GM12878 (cell line): ENCODE data around the gene IGIP. TPM values are rescaled to one million over a fixed set of nuclear protein-coding genes. Genes with fewer than 3 reads are reported as not detected.
A peak's percentile ranks its signal among the peaks of the same experiment; 100 is the strongest.

Experiments
- BACH1 ChIP-seq: fragments of 450-650 bp; IDR thresholded peaks from 2 replicates; pipeline ENCODE4 v1.6.1; 2017; ENCODE audit warnings: mild to moderate bottlenecking, borderline replicate concordance
- BCLAF1 ChIP-seq: fragments of 450-650 bp; IDR thresholded peaks from 2 replicates; pipeline ENCODE4 v1.6.1; 2017; ENCODE audit warnings: antibody characterized with exemption, mild to moderate bottlenecking, moderate library complexity
- CBX5 ChIP-seq: sonication (generic); IDR thresholded peaks from 2 replicates; pipeline ENCODE4 v1.6.1; 2016; ENCODE audit warnings: low read depth, moderate library complexity, mild to moderate bottlenecking, inconsistent platforms
- CHD2 ChIP-seq: IDR thresholded peaks from 2 replicates; pipeline ENCODE4 v1.6.1; 2011; ENCODE audit warnings: low read depth, low read length, improper control_type of control experiment, borderline replicate concordance
- CUX1 ChIP-seq: IDR thresholded peaks from 2 replicates; pipeline ENCODE4 v1.6.1; 2012; ENCODE audit warnings: improper control_type of control experiment, low read depth, low read length; ENCODE audit not compliant: insufficient replicate concordance
- FOXM1 ChIP-seq: IDR thresholded peaks from 2 replicates; pipeline ENCODE4 v1.6.1; 2012; ENCODE audit warnings: low read depth, mild to moderate bottlenecking, inconsistent platforms, low read length, moderate library complexity
- GABPA ChIP-seq: IDR thresholded peaks from 2 replicates; pipeline ENCODE4 v1.6.1; 2014; ENCODE audit warnings: antibody characterized with exemption, low read depth, mild to moderate bottlenecking, inconsistent platforms
- IRF4 ChIP-seq: IDR thresholded peaks from 2 replicates; pipeline ENCODE4 v1.6.1; 2011; ENCODE audit warnings: low read depth, low read length
- IRF5 ChIP-seq: fragments of 450-650 bp; IDR thresholded peaks from 2 replicates; pipeline ENCODE4 v1.6.1; 2017; ENCODE audit warnings: borderline replicate concordance
- PAX8 ChIP-seq: fragments of 450-650 bp; IDR thresholded peaks from 2 replicates; pipeline ENCODE4 v1.6.1; 2017; ENCODE audit warnings: mild to moderate bottlenecking, moderate library complexity
- POLR2A ChIP-seq: IDR thresholded peaks from 2 replicates; pipeline ENCODE4 v1.6.1; 2011; ENCODE audit warnings: low read depth, mild to moderate bottlenecking, low read length
- SKIL ChIP-seq: fragments of 450-650 bp; IDR thresholded peaks from 2 replicates; pipeline ENCODE4 v1.6.1; 2017; ENCODE audit warnings: mild to moderate bottlenecking, low read depth, inconsistent platforms; ENCODE audit not compliant: poor library complexity, severe bottlenecking
- SMARCA5 ChIP-seq: fragments of 450-650 bp; IDR thresholded peaks from 2 replicates; pipeline ENCODE4 v1.6.1; 2017; ENCODE audit warnings: mild to moderate bottlenecking
- TAF1 ChIP-seq: IDR thresholded peaks from 2 replicates; pipeline ENCODE4 v1.6.1; 2011; ENCODE audit warnings: mild to moderate bottlenecking, low read depth, low read length, borderline replicate concordance
- USF1 ChIP-seq: IDR thresholded peaks from 2 replicates; pipeline ENCODE4 v1.6.1; 2011; ENCODE audit warnings: borderline replicate concordance, low read depth, mild to moderate bottlenecking, moderate library complexity, mixed read lengths, low read length; ENCODE audit not compliant: insufficient read depth; ENCODE audit errors: extremely low read length
- YY1 ChIP-seq: IDR thresholded peaks from 2 replicates; pipeline ENCODE4 v1.6.1; 2011; ENCODE audit warnings: low read depth, mild to moderate bottlenecking, low read length
- ZNF217 ChIP-seq: fragments of 450-650 bp; IDR thresholded peaks from 2 replicates; pipeline ENCODE4 v1.6.1; 2017; ENCODE audit warnings: antibody characterized with exemption, mild to moderate bottlenecking
- ZNF384 ChIP-seq: IDR thresholded peaks from 2 replicates; pipeline ENCODE4 v1.6.1; 2012; ENCODE audit warnings: low read depth, mild to moderate bottlenecking, low read length, improper control_type of control experiment, borderline replicate concordance
- polyA plus RNA-seq, 11 experiments: library from polyadenylated mRNA; depleted of rRNA in 4 of 11; unstranded in 6 of 11; stranded (reverse) in 5 of 11; fragments of >200 nt; fragmentation: Nextera tagmentation in 4 of 11; fragmentation: Illumina TruSeq in 1 of 11; extraction: Ambion mirVana in 4 of 11; extraction: Trizol in 1 of 11; gene quantifications; 1 replicate in 1 of 11; 2 replicates in 10 of 11; pipeline versions ENCODE4 v1.2.1 to v1.2.3, GENCODE V29; 2011 to 2016; ENCODE audit warnings: inconsistent platforms in 2 of 11, missing spikeins in 2 of 11, low read depth in 1 of 11
- total RNA-seq, 4 experiments: library from RNA; depleted of rRNA in 3 of 4; stranded (reverse); fragments of >200 nt in 3 of 4; fragmentation: Illumina TruSeq in 1 of 4; extraction: Trizol in 1 of 4; gene quantifications; 2 replicates each; pipeline versions ENCODE4 v1.2.1 to v1.2.3, GENCODE V29; 2013 to 2021

The IGIP gene
- total and polyA plus RNA-seq, 10 of the 15 experiments (the other 5 are each of a cell fraction or from before 2014, with no cell fraction given), result 0.58 to 3.3 (median 1.9) TPM

GRCh38 chr5:140113699-140114263 lies 12.0 kb upstream of the IGIP start, which contains the start of gene PURA (continued):
- TF ChIP-seq USF1 (peak; percentile 65), GABPA (no peak), TAF1 (peak; percentile 84; the same call in 1 of the 2 replicates), FOXM1 (no peak), SKIL (no peak), IRF5 (peak; percentile 77), CUX1 (no peak), PAX8 (no peak), SMARCA5 (peak; percentile 58; the same call in 1 of the 2 replicates), CHD2 (peak; percentile 99), IRF4 (no peak), ZNF217 (no peak), CBX5 (no peak), YY1 (peak; percentile 92), ZNF384 (no peak), BACH1 (peak; percentile 33; the same call in 1 of the 2 replicates), POLR2A (peak; percentile 86), BCLAF1 (no peak)
